Stomach smooth muscle (tissue), 2 donors: ENCODE results near the gene TTC28.
A peak's percentile ranks its signal among the peaks of the same experiment; 100 is the strongest.
"Not testable (repeated sequence)": the region's sequence is repeated elsewhere in the genome, so short reads cannot be mapped to it uniquely, and the experiment has no call there.

ENCODE experiments used
- H3K27ac ChIP-seq: one replicate; pipeline ENCODE4 v1.7.0; 2013; ENCODE audit warnings: mild to moderate bottlenecking, low read length, inconsistent platforms
- H3K27me3 ChIP-seq, 2 donors: one replicate each; pipeline ENCODE4 v1.7.0; 2013; ENCODE audit warnings: low read length in 2 of 2; ENCODE audit not compliant: insufficient read depth in 2 of 2, control insufficient read depth in 1 of 2
- H3K36me3 ChIP-seq, 2 donors: one replicate each; pipeline ENCODE4 v1.7.0; 2013; ENCODE audit warnings: low read length in 2 of 2; ENCODE audit not compliant: control insufficient read depth in 2 of 2, insufficient read depth in 2 of 2
- H3K4me1 ChIP-seq: one replicate; pipeline ENCODE4 v1.7.0; 2013; ENCODE audit warnings: low read length; ENCODE audit not compliant: control insufficient read depth, insufficient read depth
- H3K4me3 ChIP-seq, 2 donors: one replicate each; pipeline ENCODE4 v1.7.0; 2013; ENCODE audit warnings: low read length in 2 of 2
- H3K9ac ChIP-seq, 2 donors: one replicate each; pipeline ENCODE4 v1.7.0; 2013; ENCODE audit warnings: low read length in 2 of 2, mild to moderate bottlenecking in 1 of 2
- H3K9me3 ChIP-seq, 2 donors: one replicate each; pipeline ENCODE4 v1.7.0; 2013; ENCODE audit warnings: low read length in 2 of 2; ENCODE audit not compliant: control insufficient read depth in 2 of 2
- donor health status: healthy.
- donor health status: Pancreatic carcinoma.

The TTC28 gene

GRCh38 chr22:28710107-28710506 is 30.5 kb upstream of the TTC28 start:
- H3K27me3 ChIP-seq, result no peaks in the 10 kb centered on the region
- no peak overlapping the region for H3K9ac ChIP-seq
- H3K4me3 ChIP-seq, result no peak overlapping the region
- no peaks in the 10 kb centered on the region for H3K36me3 ChIP-seq
- no peaks in the 10 kb centered on the region for H3K4me1 ChIP-seq
- no peak overlapping the region for H3K27ac ChIP-seq
- H3K9me3 ChIP-seq, result no peaks in the 10 kb centered on the region

- peaks cover 0 to 2% of the 10 kb centered on the region in 2 donors for H3K36me3 ChIP-seq
- no peaks in the 10 kb centered on the region for H3K4me1 ChIP-seq
- H3K4me3 ChIP-seq, result no peak overlapping the region
- H3K9me3 ChIP-seq, result no peaks in the 10 kb centered on the region
- no peak overlapping the region for H3K9ac ChIP-seq
- no peaks in the 10 kb centered on the region for H3K27me3 ChIP-seq
- H3K27ac ChIP-seq, result no peak overlapping the region
Measured at GRCh38 chr22:28706845-28707244, 27.2 kb upstream of the TTC28 start.

GRCh38 chr22:28703436-28703835 is 23.8 kb upstream of the TTC28 start:
- peaks cover 0 to 2% of the 10 kb centered on the region in 2 donors for H3K36me3 ChIP-seq
- H3K27me3 ChIP-seq, result no peaks in the 10 kb centered on the region
- H3K4me1 ChIP-seq, result no peaks in the 10 kb centered on the region
- no peak overlapping the region for H3K9ac ChIP-seq
- no peak overlapping the region for H3K4me3 ChIP-seq
- H3K27ac ChIP-seq, result no peak overlapping the region
- no peaks in the 10 kb centered on the region for H3K9me3 ChIP-seq

- no peak overlapping the region for H3K27ac ChIP-seq
- no peak overlapping the region for H3K4me3 ChIP-seq
- no peaks in the 10 kb centered on the region for H3K9me3 ChIP-seq
- H3K27me3 ChIP-seq, result no peaks in the 10 kb centered on the region
- no peaks in the 10 kb centered on the region for H3K4me1 ChIP-seq
- H3K36me3 ChIP-seq, result peaks cover 0 to 2% of the 10 kb centered on the region in 2 donors
- no peak overlapping the region for H3K9ac ChIP-seq
Measured at GRCh38 chr22:28702891-28703290, 23.3 kb upstream of the TTC28 start.

GRCh38 chr22:28693041-28693760 is 13.6 kb upstream of the TTC28 start:
- not testable (repeated sequence) for H3K4me1 ChIP-seq, H3K36me3 ChIP-seq, H3K4me3 ChIP-seq, H3K9me3 ChIP-seq, H3K27ac ChIP-seq, H3K9ac ChIP-seq, H3K27me3 ChIP-seq

- H3K36me3 ChIP-seq, H3K9ac ChIP-seq, H3K4me1 ChIP-seq, H3K27ac ChIP-seq, H3K4me3 ChIP-seq, H3K27me3 ChIP-seq, H3K9me3 ChIP-seq: not testable (repeated sequence)
Measured at GRCh38 chr22:28689796-28690195, 10.2 kb upstream of the TTC28 start.

GRCh38 chr22:28682966-28683365 is 3.3 kb upstream of the TTC28 start:
- not testable (repeated sequence) for H3K9ac ChIP-seq, H3K9me3 ChIP-seq, H3K4me3 ChIP-seq, H3K4me1 ChIP-seq, H3K27ac ChIP-seq, H3K36me3 ChIP-seq, H3K27me3 ChIP-seq

- not testable (repeated sequence) for H3K4me1 ChIP-seq, H3K27ac ChIP-seq, H3K4me3 ChIP-seq, H3K9ac ChIP-seq, H3K27me3 ChIP-seq, H3K36me3 ChIP-seq, H3K9me3 ChIP-seq
Measured at GRCh38 chr22:28680813-28681490, 1.3 kb upstream of the TTC28 start.

GRCh38 chr22:28678778-28679610 is 646 bp downstream of the TTC28 start:
- not testable (repeated sequence) for H3K27me3 ChIP-seq, H3K36me3 ChIP-seq, H3K27ac ChIP-seq, H3K4me1 ChIP-seq, H3K9me3 ChIP-seq
- H3K9ac ChIP-seq, result peak overlapping the region; percentile 74 to 82
- H3K4me3 ChIP-seq, result peak overlapping the region; percentile 83 to 90

GRCh38 chr22:28678170-28678569 is 1.5 kb downstream of the TTC28 start:
- not testable (repeated sequence) for H3K27me3 ChIP-seq, H3K9me3 ChIP-seq, H3K27ac ChIP-seq, H3K4me1 ChIP-seq, H3K36me3 ChIP-seq, H3K9ac ChIP-seq
- peak overlapping the region in 1 of 2 donors; percentile 83 for H3K4me3 ChIP-seq
